Loucy (cell line): Measurements from ENCODE around the gene KCNMA1.

ENCODE experiments used
- EZH2phosphoT487 ChIP-seq: fragments of 200-600 bp; IDR thresholded peaks from 2 replicates; pipeline ENCODE4 v1.6.1; 2018; ENCODE audit warnings: antibody characterized with exemption, mild to moderate bottlenecking, moderate library complexity, borderline replicate concordance
- TF ChIP-seq, protein P1 (sequence below): fragments of 200-600 bp; sonication (generic); conservative IDR thresholded peaks from 2 replicates; pipeline ENCODE4 v1.5.1; 2014; ENCODE audit warnings: mild to moderate bottlenecking, antibody characterized with exemption, low read length

DNA sequence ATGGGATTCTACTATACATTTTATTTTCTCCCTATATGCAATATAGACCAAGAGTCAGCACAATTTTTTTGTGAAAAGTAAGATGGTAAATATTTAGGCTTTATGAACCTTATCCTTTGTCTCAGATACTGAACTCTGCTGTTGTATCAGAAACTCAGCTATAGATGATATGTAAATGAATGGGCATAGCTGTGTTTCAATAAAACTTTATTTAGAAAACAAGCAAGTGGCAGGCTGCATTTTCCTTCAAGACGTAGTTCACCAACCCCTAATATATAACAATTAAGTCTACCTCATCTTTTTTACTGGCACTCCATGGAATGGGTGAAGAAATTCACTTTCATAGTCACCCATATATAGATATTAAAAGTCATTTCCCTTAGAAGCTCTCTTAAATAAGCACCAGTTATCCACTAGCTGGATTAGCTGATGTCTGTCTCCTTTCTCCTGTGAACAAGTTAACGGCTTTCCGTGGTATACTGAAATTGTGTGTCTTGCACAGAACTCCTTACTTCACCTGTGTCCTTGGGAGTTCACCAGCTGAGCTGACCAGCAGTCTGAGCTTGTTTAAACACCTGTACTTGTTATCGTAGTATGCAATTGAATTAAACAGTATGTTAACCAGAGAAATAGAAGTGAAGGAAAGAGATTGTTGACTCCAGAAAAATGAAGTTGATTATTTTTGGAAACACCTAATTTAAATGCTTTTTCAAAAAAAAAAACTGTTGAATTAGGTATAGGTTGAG, 770.6 kb downstream of the KCNMA1 start:
- TF ChIP-seq, protein P1, sequence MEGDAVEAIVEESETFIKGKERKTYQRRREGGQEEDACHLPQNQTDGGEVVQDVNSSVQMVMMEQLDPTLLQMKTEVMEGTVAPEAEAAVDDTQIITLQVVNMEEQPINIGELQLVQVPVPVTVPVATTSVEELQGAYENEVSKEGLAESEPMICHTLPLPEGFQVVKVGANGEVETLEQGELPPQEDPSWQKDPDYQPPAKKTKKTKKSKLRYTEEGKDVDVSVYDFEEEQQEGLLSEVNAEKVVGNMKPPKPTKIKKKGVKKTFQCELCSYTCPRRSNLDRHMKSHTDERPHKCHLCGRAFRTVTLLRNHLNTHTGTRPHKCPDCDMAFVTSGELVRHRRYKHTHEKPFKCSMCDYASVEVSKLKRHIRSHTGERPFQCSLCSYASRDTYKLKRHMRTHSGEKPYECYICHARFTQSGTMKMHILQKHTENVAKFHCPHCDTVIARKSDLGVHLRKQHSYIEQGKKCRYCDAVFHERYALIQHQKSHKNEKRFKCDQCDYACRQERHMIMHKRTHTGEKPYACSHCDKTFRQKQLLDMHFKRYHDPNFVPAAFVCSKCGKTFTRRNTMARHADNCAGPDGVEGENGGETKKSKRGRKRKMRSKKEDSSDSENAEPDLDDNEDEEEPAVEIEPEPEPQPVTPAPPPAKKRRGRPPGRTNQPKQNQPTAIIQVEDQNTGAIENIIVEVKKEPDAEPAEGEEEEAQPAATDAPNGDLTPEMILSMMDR, result no peak
- no peak for TF ChIP-seq EZH2phosphoT487
